K562 (cell line): ENCODE data around the gene TOX2. TPM values are rescaled to one million over a fixed set of nuclear protein-coding genes. Genes with fewer than 3 reads are reported as not detected.

ENCODE experiments used
- ATAC-seq: fragments of 200-7000 bp; cut with Tn5 transposase; 3 replicates; pipeline ENCODE4 v1.9.1; 2020; ENCODE audit warnings: moderate library complexity
- BruUV-seq: library from RNA; stranded (reverse); fragments of 400-500 nt; replicated peaks from 2 replicates; lab custom pipeline; 2021; lab: Mats Ljungman, UMichigan
- CTCF ChIA-PET: fragments of 300-600 bp; formaldehyde crosslinking; extraction: SDS; loops from one replicate; lab custom pipeline; 2021; ENCODE audit warnings: low intra/inter-chr PET ratio; lab: Yijun Ruan, JAX
- POLR2A ChIA-PET: fragments of 300-600, 350-650 bp; sonication (Branson Sonifier 250); formaldehyde crosslinking; extraction: SDS; loops from one replicate; lab custom pipeline; 2021; ENCODE audit warnings: antibody characterized with exemption, inconsistent platforms; lab: Yijun Ruan, JAX
- DNase-seq, 4 experiments: peaks; one replicate each; pipeline versions ENCODE4 v3.0.0 to v3.0.0-alpha.2; 2011 to 2018; ENCODE audit warnings: low spot score in 3 of 4, mixed read lengths in 3 of 4; ENCODE audit errors: extremely low read depth in 1 of 4
- FAIRE-seq: peaks from 2 replicates; lab custom pipeline; 2011; peaks lifted over from hg19 to GRCh38; lab: Jason Lieb, UNC
- H2AFZ ChIP-seq: 2 replicates; pipeline ENCODE4 v1.6.0; 2011; ENCODE audit warnings: low read depth, low read length, control low read depth, inconsistent platforms
- H3K27ac ChIP-seq: fragments of 200-600 bp; 3 replicates; pipeline ENCODE4 v1.8.0; 2011; ENCODE audit warnings: low read depth, mild to moderate bottlenecking, control low read depth, inconsistent platforms, low read length, moderate library complexity, mixed read lengths; ENCODE audit errors: extremely low read depth
- H3K27me3 ChIP-seq, 2 experiments: fragments of 300-600 bp in 1 of 2; 2 replicates in 1 of 2; 3 replicates in 1 of 2; pipeline versions ENCODE4 v1.6.0 to v1.8.0; 2011; ENCODE audit warnings: inconsistent platforms in 2 of 2, low read length in 2 of 2, mild to moderate bottlenecking in 1 of 2, mixed read lengths in 1 of 2, moderate library complexity in 1 of 2; ENCODE audit not compliant: control insufficient read depth in 2 of 2, insufficient read depth in 2 of 2
- H3K36me3 ChIP-seq: fragments of 300-600 bp; 3 replicates; pipeline ENCODE4 v1.8.0; 2011; ENCODE audit warnings: mild to moderate bottlenecking, low read length, inconsistent platforms; ENCODE audit not compliant: control insufficient read depth, insufficient read depth
- H3K4me1 ChIP-seq, 2 experiments: fragments of 200-600 bp in 1 of 2; replicated peaks in 1 of 2; 2 replicates in 1 of 2; 3 replicates in 1 of 2; pipeline versions ENCODE4 v1.5.1 to v1.8.0; 2011; ENCODE audit warnings: inconsistent platforms in 2 of 2, low read length in 2 of 2, mild to moderate bottlenecking in 1 of 2, mixed read lengths in 1 of 2, moderate library complexity in 1 of 2; ENCODE audit not compliant: control insufficient read depth in 2 of 2, insufficient read depth in 2 of 2
- H3K4me2 ChIP-seq: 2 replicates; pipeline ENCODE4 v1.6.1; 2011; ENCODE audit warnings: low read length, control low read depth, inconsistent platforms, mixed read lengths; ENCODE audit not compliant: insufficient read depth
- H3K4me3 ChIP-seq: fragments of 200-600 bp; sonication (generic), shearing (Covaris generic); 2 replicates; pipeline ENCODE4 v1.5.1; 2016; ENCODE audit warnings: control low read depth, inconsistent platforms
- H3K79me2 ChIP-seq: fragments of 200-600 bp; 3 replicates; pipeline ENCODE4 v1.8.0; 2011; ENCODE audit warnings: low read length, inconsistent platforms; ENCODE audit not compliant: control insufficient read depth, insufficient read depth
- H3K9ac ChIP-seq, 2 experiments: 2 replicates each; pipeline versions ENCODE4 v1.6.0 to v1.6.1; 2011; ENCODE audit warnings: low read depth in 2 of 2, low read length in 2 of 2, control low read depth in 1 of 2, inconsistent platforms in 1 of 2, mild to moderate bottlenecking in 1 of 2, mixed read lengths in 1 of 2; ENCODE audit not compliant: insufficient read depth in 1 of 2
- H3K9me1 ChIP-seq: one replicate; pipeline ENCODE4 v1.6.0; 2011; ENCODE audit warnings: inconsistent platforms, mild to moderate bottlenecking, low read length, moderate library complexity; ENCODE audit not compliant: control insufficient read depth, insufficient read depth
- H3K9me3 ChIP-seq: replicated peaks from 2 replicates; pipeline ENCODE4 v1.5.1; 2011; ENCODE audit warnings: low read depth, low read length, inconsistent platforms; ENCODE audit not compliant: control insufficient read depth, insufficient read depth
- H4K20me1 ChIP-seq: replicated peaks from 2 replicates; pipeline ENCODE4 v1.6.1; 2011; ENCODE audit warnings: low read length, inconsistent platforms, mixed read lengths; ENCODE audit not compliant: control insufficient read depth, insufficient read depth
- BDP1 ChIP-seq: IDR thresholded peaks from 3 replicates; pipeline ENCODE4 v1.6.1; 2011; ENCODE audit not compliant: insufficient read length, insufficient read depth
- BRF2 ChIP-seq: IDR thresholded peaks from 3 replicates; pipeline ENCODE4 v1.6.1; 2011; ENCODE audit warnings: borderline replicate concordance, mild to moderate bottlenecking; ENCODE audit not compliant: insufficient read length, insufficient read depth
- FOXM1 ChIP-seq, 2 experiments: fragments of 450-650 bp in 1 of 2; sonication (generic) in 1 of 2; formaldehyde crosslinking in 1 of 2; IDR thresholded peaks; 2 replicates each; pipeline versions ENCODE4 v1.6.1 to v1.9.0; 2017 to 2022; ENCODE audit warnings: low read depth in 2 of 2, mild to moderate bottlenecking in 2 of 2, missing genetic modification reagents in 1 of 2, moderate library complexity in 1 of 2
- HEY1 ChIP-seq: fragments of 250-450 bp; sonication (Bioruptor Pico); IDR thresholded peaks from 2 replicates; pipeline ENCODE4 v1.5.0; 2020; ENCODE audit warnings: mild to moderate bottlenecking, moderate library complexity, borderline replicate concordance
- ILF3 ChIP-seq: fragments of 450-650 bp; IDR thresholded peaks from 2 replicates; pipeline ENCODE4 v1.6.1; 2018; ENCODE audit warnings: antibody characterized with exemption, mild to moderate bottlenecking, moderate library complexity, borderline replicate concordance
- RBM14 ChIP-seq: fragments of 200-400 bp; formaldehyde crosslinking; IDR thresholded peaks from 2 replicates; pipeline ENCODE4 v1.6.1; 2018; ENCODE audit warnings: low read depth, mild to moderate bottlenecking, low read length, moderate library complexity, borderline replicate concordance; ENCODE audit not compliant: insufficient read depth
- WGBS: fragments of 100-300 bp; shearing (Covaris generic); methylation state at CpG from one replicate; pipeline ENCODE4 v1.1.6; 2016; ENCODE audit warnings: low coverage, mixed read lengths; ENCODE audit not compliant: insufficient coverage; ENCODE audit errors: missing lambda C conversion rate; 5-methylcytosine and 5-hydroxymethylcytosine counted together
- in situ Hi-C: fragments of 300-500 bp; cut with MboI; formaldehyde crosslinking; loops from 4 replicates; pipeline ENCODE4 v1.15.0; 2018; ENCODE audit warnings: inconsistent platforms, mixed read lengths
- intact Hi-C: fragments of 100-400 bp; cut with micrococcal nuclease; formaldehyde crosslinking; loops from 2 replicates; pipeline ENCODE4 v1.14.2; 2022
- polyA plus RNA-seq, 8 experiments: library from polyadenylated mRNA; depleted of rRNA in 4 of 8; stranded (reverse) in 5 of 8; unstranded in 3 of 8; fragments of >200 nt; fragmentation: Nextera tagmentation in 2 of 8; fragmentation: Illumina TruSeq in 1 of 8; extraction: Ambion mirVana in 2 of 8; extraction: Trizol in 1 of 8; gene quantifications; 2 replicates each; pipeline versions ENCODE4 v1.2.1 to v1.2.3, GENCODE V29; 2011 to 2014; ENCODE audit warnings: inconsistent platforms in 1 of 8, missing spikeins in 1 of 8
- total RNA-seq, 7 experiments: library from RNA; depleted of rRNA in 6 of 7; stranded (reverse); fragments of >200 nt in 6 of 7; fragmentation: Illumina TruSeq in 2 of 7; extraction: Trizol in 2 of 7; gene quantifications; 2 replicates each; pipeline versions ENCODE4 v1.2.1 to v1.2.3, GENCODE V29; 2011 to 2021; ENCODE audit warnings: low replicate concordance in 1 of 7

The TOX2 gene
- total and polyA plus RNA-seq, 9 of the 15 experiments (the other 6 are each of a cell fraction or from before 2014, with no cell fraction given): not detected

DNA sequence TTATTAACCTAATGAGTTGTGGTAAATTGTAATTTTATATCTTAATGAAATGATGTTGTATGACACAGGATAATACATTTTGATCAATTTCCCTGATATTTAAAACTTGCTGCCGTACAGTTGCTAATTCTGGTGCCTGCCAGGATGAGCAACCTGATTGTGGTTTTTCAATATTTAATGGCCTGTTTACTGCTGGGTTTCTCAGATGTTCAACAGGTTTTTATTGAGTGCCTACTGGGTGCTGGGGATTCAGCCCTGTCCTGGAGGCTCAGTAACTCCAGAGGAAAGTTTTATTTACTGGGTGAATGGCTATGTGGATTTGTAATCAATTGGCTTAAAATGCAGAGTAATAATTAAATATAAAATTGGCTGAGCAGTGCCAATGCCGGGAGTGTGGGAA is 8.0 kb downstream of the TOX2 start:
- DNase-seq: no peak
- H3K79me2 ChIP-seq: no peaks in the 10 kb centered on the region
- intact Hi-C loops (no loop called here), in situ Hi-C loops (no loop called here)
- BruUV-seq: no TSS peak
- no peaks in the 10 kb centered on the region for H4K20me1 ChIP-seq
- H3K9ac ChIP-seq: no peak overlapping the region
- peaks cover 6 to 20% of the 10 kb centered on the region in 2 experiments; a peak in 3 of 5 replicates for H3K27me3 ChIP-seq
- no peak overlapping the region for H3K27ac ChIP-seq
- ChIA-PET CTCF (no interaction called here), POLR2A (no interaction called here)
- no peak overlapping the region for H3K4me3 ChIP-seq
- H2AFZ ChIP-seq: no peak overlapping the region
- H3K9me1 ChIP-seq: no peaks in the 10 kb centered on the region
- WGBS: 4% methylated on average over 2 of the region's 2 CpGs
- ATAC-seq: no peak
- no peak for FAIRE-seq
- H3K4me2 ChIP-seq: no peak overlapping the region
- no peaks in the 10 kb centered on the region for H3K4me1 ChIP-seq
- TF ChIP-seq RBM14: no peak
- TF ChIP-seq BRF2: no peak
- no peak for TF ChIP-seq FOXM1 (IDR thresholded peaks at IDR 0.05; ENCODE audit: low read depth)
- no peak for TF ChIP-seq FOXM1 (CRISPR knock-in tag; IDR thresholded peaks at IDR 0.05; ENCODE audit: low read depth)
- TF ChIP-seq HEY1: no peak
- no peak for TF ChIP-seq ILF3
- no peak for TF ChIP-seq BDP1
- H3K9me3 ChIP-seq: no peaks in the 10 kb centered on the region
- no peaks in the 10 kb centered on the region for H3K36me3 ChIP-seq
